GM23248 (cell line): ENCODE measurements around the gene ZFX.

ENCODE experiments used
- EZH2 ChIP-seq: fragments of 200-600 bp; sonication (generic); IDR thresholded peaks from 2 replicates; pipeline ENCODE4 v1.6.1; 2018; ENCODE audit warnings: antibody characterized with exemption, mild to moderate bottlenecking; ENCODE audit not compliant: insufficient read depth, poor library complexity, severe bottlenecking
- EZH2phosphoT487 ChIP-seq: fragments of 200-600 bp; sonication (generic); IDR thresholded peaks from 2 replicates; pipeline ENCODE4 v1.6.1; 2018; ENCODE audit warnings: antibody characterized with exemption, moderate library complexity, mild to moderate bottlenecking, low read depth; ENCODE audit not compliant: insufficient read depth

- TF ChIP-seq EZH2: no peak
- TF ChIP-seq EZH2phosphoT487: no peak
Measured at GRCh38 chrX:24186986-24187385, 37.5 kb downstream of the ZFX start.
